Nephron progenitor cell (in vitro differentiated cells): ENCODE results near the gene CD300H.
A peak's percentile ranks its signal among the peaks of the same experiment; 100 is the strongest.

Source experiments
- DNase-seq: peaks from one replicate; pipeline ENCODE4 v3.0.0; 2021
- H3K27ac Mint-ChIP-seq: 2 replicates; pipeline ENCODE4 v1.8.0; 2021; ENCODE audit warnings: mild to moderate bottlenecking, moderate library complexity, mixed read lengths
- H3K27me3 Mint-ChIP-seq: 2 replicates; pipeline ENCODE4 v1.8.0; 2021; ENCODE audit warnings: mild to moderate bottlenecking, low read depth, mixed read lengths; ENCODE audit not compliant: poor library complexity
- H3K36me3 Mint-ChIP-seq: 2 replicates; pipeline ENCODE4 v1.8.0; 2021; ENCODE audit warnings: low read depth, mixed read lengths
- H3K4me1 Mint-ChIP-seq: 2 replicates; pipeline ENCODE4 v1.8.0; 2021; ENCODE audit warnings: mixed read lengths
- H3K4me3 Mint-ChIP-seq: 2 replicates; pipeline ENCODE4 v1.8.0; 2021; ENCODE audit warnings: mild to moderate bottlenecking, moderate library complexity, mixed read lengths
- H3K9me3 Mint-ChIP-seq: 2 replicates; pipeline ENCODE4 v1.8.0; 2021; ENCODE audit warnings: mild to moderate bottlenecking, moderate library complexity, mixed read lengths
- TF ChIP-seq, protein P1 (sequence below): fragments of 200-600 bp; sonication (generic); IDR thresholded peaks from 2 replicates; pipeline ENCODE4 v1.5.0; 2021; ENCODE audit warnings: antibody characterized with exemption

The CD300H gene

DNA sequence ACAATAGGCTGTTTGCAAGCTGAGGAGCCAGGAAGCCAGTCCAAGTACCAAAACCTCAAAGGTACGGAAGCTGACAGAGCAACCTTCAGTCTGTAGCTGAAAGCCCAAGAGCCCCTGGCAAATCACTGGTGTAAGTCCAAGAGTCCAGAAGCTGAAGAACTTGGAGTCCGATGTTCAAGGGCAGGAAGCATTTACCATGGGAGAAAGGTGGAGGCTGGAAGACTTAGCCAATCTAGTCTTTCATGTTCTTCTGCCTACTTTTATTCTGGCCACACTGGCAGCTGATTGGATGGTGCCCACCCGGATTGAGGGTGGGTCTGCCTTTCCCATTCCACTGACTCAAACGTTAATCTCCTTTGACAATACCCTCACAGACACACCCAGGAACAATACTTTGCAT, 51.4 kb downstream of the CD300H start:
- Mint-ChIP-seq H3K4me3 (no peak overlapping the region), H3K9me3 (peaks cover 43% of the 10 kb centered on the region), H3K27me3 (peaks cover 53% of the 10 kb centered on the region), H3K4me1 (peaks cover 20% of the 10 kb centered on the region), H3K36me3 (peaks cover 5% of the 10 kb centered on the region), H3K27ac (no peak overlapping the region)
- TF ChIP-seq, protein P1, sequence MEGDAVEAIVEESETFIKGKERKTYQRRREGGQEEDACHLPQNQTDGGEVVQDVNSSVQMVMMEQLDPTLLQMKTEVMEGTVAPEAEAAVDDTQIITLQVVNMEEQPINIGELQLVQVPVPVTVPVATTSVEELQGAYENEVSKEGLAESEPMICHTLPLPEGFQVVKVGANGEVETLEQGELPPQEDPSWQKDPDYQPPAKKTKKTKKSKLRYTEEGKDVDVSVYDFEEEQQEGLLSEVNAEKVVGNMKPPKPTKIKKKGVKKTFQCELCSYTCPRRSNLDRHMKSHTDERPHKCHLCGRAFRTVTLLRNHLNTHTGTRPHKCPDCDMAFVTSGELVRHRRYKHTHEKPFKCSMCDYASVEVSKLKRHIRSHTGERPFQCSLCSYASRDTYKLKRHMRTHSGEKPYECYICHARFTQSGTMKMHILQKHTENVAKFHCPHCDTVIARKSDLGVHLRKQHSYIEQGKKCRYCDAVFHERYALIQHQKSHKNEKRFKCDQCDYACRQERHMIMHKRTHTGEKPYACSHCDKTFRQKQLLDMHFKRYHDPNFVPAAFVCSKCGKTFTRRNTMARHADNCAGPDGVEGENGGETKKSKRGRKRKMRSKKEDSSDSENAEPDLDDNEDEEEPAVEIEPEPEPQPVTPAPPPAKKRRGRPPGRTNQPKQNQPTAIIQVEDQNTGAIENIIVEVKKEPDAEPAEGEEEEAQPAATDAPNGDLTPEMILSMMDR, result no peak
- no peak for DNase-seq

DNA sequence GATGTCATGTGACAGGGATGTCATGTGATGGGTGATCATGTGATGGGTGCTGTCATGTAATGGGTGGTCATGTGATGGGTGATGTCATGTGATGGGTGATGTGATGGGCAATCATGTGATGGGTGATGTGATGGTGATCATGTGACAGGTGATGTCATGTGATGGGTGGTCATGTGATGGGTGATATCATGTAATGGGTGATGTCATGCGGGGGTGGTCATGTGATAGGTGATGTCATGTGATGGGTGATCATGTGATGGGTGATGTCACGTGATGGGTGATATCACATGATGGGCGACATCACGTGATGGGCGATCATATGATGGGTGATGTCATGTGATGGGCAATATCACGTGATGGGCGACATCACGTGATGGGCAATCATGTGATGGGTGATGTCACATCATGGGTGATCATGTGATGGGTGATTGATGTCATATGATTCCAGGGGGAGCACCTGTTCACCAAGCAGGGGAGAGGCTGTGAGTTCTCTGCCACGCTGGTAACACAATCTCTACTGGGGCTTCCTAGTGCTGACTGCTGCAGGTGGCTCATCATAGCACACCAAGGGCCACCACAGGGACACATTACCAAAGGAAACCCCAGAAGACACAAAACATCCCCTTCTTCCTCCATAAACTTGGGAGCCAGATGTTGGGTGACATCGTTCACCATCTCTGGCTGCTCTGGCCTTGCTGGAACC, 52.5 kb downstream of the CD300H start:
- peaks cover 41% of the 10 kb centered on the region for H3K9me3 Mint-ChIP-seq
- peaks cover 5% of the 10 kb centered on the region for H3K36me3 Mint-ChIP-seq
- TF ChIP-seq, protein P1, result no peak

DNA sequence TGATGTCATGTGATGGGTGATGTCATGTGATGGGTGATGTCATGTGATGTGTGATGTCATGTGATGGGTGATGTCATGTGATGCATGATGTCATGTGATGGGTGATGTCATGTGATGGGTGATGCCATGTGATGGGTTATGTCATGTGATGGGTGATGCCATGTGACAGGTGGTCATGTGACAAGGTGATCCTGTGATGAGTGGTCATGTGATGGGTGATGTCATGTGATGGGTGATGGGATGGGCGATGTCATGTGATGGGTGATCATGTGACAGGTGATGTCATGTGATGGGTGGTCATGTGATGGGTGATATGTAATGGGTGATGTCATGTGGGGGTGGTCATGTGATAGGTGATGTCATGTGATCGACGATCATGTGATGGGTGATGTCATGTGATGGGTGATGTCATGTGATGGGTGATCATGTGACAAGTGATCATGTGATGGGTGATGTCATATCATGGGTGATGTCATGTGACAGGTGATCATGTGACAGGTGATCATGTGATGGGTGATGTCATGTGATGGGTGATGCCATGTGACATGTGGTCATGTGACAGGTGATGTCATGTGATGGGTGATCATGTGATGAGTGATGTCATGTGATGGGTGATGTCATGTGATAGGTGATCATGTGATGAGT, 53.2 kb downstream of the CD300H start:
- Mint-ChIP-seq H3K27ac (peak overlapping the region; percentile 97), H3K36me3 (peaks cover 5% of the 10 kb centered on the region), H3K4me1 (peaks cover 20% of the 10 kb centered on the region), H3K9me3 (peaks cover 35% of the 10 kb centered on the region), H3K4me3 (no peak overlapping the region), H3K27me3 (peaks cover 58% of the 10 kb centered on the region)
- TF ChIP-seq, protein P1, result no peak
- DNase-seq, result no peak

More for the DNA sequence above, 52.5 kb downstream of the CD300H start:
- DNase-seq, result no peak
- Mint-ChIP-seq H3K27me3 (peaks cover 56% of the 10 kb centered on the region), H3K27ac (peak overlapping the region; percentile 97), H3K4me3 (no peak overlapping the region), H3K4me1 (peaks cover 20% of the 10 kb centered on the region)

DNA sequence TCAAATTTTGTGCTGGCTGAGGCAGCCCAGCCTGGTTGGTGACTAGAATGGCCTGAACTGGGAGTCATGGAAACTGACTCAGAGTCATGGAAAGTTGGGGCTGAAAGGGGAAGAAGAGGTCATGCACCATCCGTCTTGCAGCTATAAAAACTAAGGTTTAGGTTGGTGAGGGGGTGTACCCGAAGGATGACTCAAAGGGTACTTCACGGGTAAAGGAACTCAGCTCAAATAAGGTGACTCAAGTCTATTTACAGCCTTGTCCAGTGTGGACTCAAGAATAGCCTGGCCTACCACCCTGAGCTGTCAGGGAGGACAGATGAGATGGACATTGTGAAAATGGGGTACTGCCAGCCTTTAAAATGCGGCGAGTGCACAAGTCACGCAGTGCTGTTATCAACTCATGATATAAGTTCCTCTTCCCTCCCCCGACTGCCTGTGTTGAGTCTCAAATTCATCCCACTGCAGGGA, 54.7 kb downstream of the CD300H start:
- Mint-ChIP-seq H3K36me3 (peaks cover 5% of the 10 kb centered on the region), H3K9me3 (peaks cover 22% of the 10 kb centered on the region)
- DNase-seq, result no peak

DNA sequence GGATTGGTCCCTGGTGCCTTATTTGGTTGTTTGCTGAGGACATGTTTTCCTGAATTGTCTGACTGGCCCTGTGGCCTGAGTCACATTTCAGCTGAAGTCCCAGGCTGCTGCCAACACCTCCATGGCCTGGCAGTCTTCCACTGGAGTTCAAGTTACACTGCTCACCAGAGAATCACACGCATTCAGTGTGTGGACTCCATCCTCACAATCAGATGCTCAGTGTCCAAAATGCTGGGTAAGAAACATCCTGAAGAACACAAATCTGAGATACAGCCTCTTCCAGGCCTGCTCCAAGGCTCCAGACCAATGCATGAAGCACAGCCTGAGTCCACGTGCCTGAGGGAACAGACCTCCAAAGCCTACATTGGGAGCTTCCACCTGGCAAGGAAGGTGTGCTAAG, 55.3 kb downstream of the CD300H start:
- peaks cover 21% of the 10 kb centered on the region for H3K9me3 Mint-ChIP-seq
- DNase-seq, result no peak
- peaks cover 55% of the 10 kb centered on the region for H3K27me3 Mint-ChIP-seq
- H3K36me3 Mint-ChIP-seq, result peaks cover 5% of the 10 kb centered on the region
- H3K4me1 Mint-ChIP-seq, result peaks cover 20% of the 10 kb centered on the region
- no peak overlapping the region for H3K4me3 Mint-ChIP-seq
- TF ChIP-seq, protein P1, result no peak
- H3K27ac Mint-ChIP-seq, result no peak overlapping the region

More for the DNA sequence above, 54.7 kb downstream of the CD300H start:
- TF ChIP-seq, protein P1, result no peak
- peaks cover 20% of the 10 kb centered on the region for H3K4me1 Mint-ChIP-seq
- no peak overlapping the region for H3K4me3 Mint-ChIP-seq
- peaks cover 58% of the 10 kb centered on the region for H3K27me3 Mint-ChIP-seq
- H3K27ac Mint-ChIP-seq, result no peak overlapping the region
